ENCODE results near the gene SDHD. TPM values are rescaled to one million over a fixed set of nuclear protein-coding genes. Genes with fewer than 3 reads are reported as not detected.

Gene SDHD
- total and polyA plus RNA-seq, 10 of the 15 experiments (the other 5 are each of a cell fraction or from before 2014, with no cell fraction given), result 114 to 775 (median 187) TPM

- TF ChIP-seq, protein P1, sequence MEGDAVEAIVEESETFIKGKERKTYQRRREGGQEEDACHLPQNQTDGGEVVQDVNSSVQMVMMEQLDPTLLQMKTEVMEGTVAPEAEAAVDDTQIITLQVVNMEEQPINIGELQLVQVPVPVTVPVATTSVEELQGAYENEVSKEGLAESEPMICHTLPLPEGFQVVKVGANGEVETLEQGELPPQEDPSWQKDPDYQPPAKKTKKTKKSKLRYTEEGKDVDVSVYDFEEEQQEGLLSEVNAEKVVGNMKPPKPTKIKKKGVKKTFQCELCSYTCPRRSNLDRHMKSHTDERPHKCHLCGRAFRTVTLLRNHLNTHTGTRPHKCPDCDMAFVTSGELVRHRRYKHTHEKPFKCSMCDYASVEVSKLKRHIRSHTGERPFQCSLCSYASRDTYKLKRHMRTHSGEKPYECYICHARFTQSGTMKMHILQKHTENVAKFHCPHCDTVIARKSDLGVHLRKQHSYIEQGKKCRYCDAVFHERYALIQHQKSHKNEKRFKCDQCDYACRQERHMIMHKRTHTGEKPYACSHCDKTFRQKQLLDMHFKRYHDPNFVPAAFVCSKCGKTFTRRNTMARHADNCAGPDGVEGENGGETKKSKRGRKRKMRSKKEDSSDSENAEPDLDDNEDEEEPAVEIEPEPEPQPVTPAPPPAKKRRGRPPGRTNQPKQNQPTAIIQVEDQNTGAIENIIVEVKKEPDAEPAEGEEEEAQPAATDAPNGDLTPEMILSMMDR (IDR thresholded peaks at IDR 0.05 in 2 of 3, conservative IDR thresholded peaks at IDR 0.05 in 1 of 3; ENCODE audit: control insufficient read depth in 2 of 3, extremely low read depth in 1 of 3, insufficient read depth in 1 of 3, low read depth in 3 of 3, low read length in 3 of 3), result no peak
- TF ChIP-seq MYB (IDR thresholded peaks at IDR 0.05; ENCODE audit: borderline replicate concordance, low read depth, low read length) (peak; percentile 33; the same call in 1 of the 2 replicates), MLLT1 (IDR thresholded peaks at IDR 0.05) (peak; percentile 88), BACH1 (IDR thresholded peaks at IDR 0.05; ENCODE audit: borderline replicate concordance) (0 out of 2 replicates have a peak, but pooled peaks have one; percentile 52), TCF7 (IDR thresholded peaks at IDR 0.05; ENCODE audit: borderline replicate concordance) (peak; percentile 76), USF1 (IDR thresholded peaks at IDR 0.05; ENCODE audit: borderline replicate concordance, extremely low read length, insufficient read depth, low read depth, low read length) (no peak), SIN3A (IDR thresholded peaks at IDR 0.05; ENCODE audit: low read depth, low read length) (peak; percentile 86), FOXK2 (IDR thresholded peaks at IDR 0.05) (peak; percentile 73), SPI1 (IDR thresholded peaks at IDR 0.05; ENCODE audit: borderline replicate concordance, insufficient read depth, low read depth, low read length) (no peak; the same call in 1 of the 2 replicates), SUPT20H (IDR thresholded peaks at IDR 0.05; ENCODE audit: borderline replicate concordance, control insufficient read depth, low read depth, low read length) (no peak), HSF1 (IDR thresholded peaks at IDR 0.05; ENCODE audit: low read depth, low read length) (0 out of 2 replicates have a peak, but pooled peaks have one; percentile 45), HCFC1 (IDR thresholded peaks at IDR 0.05; ENCODE audit: low read length) (peak; percentile 74), ZNF24 (IDR thresholded peaks at IDR 0.05) (0 out of 2 replicates have a peak, but pooled peaks have one; percentile 24), NR2C1 (IDR thresholded peaks at IDR 0.05) (peak; percentile 80), PKNOX1 (IDR thresholded peaks at IDR 0.05) (peak; percentile 84), MTA2 (IDR thresholded peaks at IDR 0.05; ENCODE audit: low read depth) (no peak), PML (IDR thresholded peaks at IDR 0.05; ENCODE audit: low read length) (peak; percentile 67)
- TF ChIP-seq, protein P2, sequence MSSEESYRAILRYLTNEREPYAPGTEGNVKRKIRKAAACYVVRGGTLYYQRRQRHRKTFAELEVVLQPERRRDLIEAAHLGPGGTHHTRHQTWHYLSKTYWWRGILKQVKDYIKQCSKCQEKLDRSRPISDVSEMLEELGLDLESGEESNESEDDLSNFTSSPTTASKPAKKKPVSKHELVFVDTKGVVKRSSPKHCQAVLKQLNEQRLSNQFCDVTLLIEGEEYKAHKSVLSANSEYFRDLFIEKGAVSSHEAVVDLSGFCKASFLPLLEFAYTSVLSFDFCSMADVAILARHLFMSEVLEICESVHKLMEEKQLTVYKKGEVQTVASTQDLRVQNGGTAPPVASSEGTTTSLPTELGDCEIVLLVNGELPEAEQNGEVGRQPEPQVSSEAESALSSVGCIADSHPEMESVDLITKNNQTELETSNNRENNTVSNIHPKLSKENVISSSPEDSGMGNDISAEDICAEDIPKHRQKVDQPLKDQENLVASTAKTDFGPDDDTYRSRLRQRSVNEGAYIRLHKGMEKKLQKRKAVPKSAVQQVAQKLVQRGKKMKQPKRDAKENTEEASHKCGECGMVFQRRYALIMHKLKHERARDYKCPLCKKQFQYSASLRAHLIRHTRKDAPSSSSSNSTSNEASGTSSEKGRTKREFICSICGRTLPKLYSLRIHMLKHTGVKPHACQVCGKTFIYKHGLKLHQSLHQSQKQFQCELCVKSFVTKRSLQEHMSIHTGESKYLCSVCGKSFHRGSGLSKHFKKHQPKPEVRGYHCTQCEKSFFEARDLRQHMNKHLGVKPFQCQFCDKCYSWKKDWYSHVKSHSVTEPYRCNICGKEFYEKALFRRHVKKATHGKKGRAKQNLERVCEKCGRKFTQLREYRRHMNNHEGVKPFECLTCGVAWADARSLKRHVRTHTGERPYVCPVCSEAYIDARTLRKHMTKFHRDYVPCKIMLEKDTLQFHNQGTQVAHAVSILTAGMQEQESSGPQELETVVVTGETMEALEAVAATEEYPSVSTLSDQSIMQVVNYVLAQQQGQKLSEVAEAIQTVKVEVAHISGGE (CRISPR knock-in tag; IDR thresholded peaks at IDR 0.05), result peak; percentile 96
These were observed 12.5 kb upstream of the SDHD start, which contains the start of the genes NKAPD1 and PIH1D2 (continued) for GRCh38 chr11:112073941-112074811.
